H1 (cell line): ENCODE measurements around the gene MYMX. TPM values are rescaled to one million over a fixed set of nuclear protein-coding genes. Genes with fewer than 3 reads are reported as not detected.
A peak's percentile ranks its signal among the peaks of the same experiment; 100 is the strongest.

Experiments
- CTCF ChIA-PET: fragments of 300-600 bp; sonication (Branson Sonifier 250); formaldehyde crosslinking; loops from one replicate; lab custom pipeline; 2021; ENCODE audit not compliant: partially characterized antibody; lab: Charles Lee
- POLR2A ChIA-PET: fragments of 300-600 bp; sonication (Branson Sonifier 250); formaldehyde crosslinking; loops from one replicate; lab custom pipeline; 2021; ENCODE audit warnings: inconsistent platforms; ENCODE audit not compliant: partially characterized antibody; lab: Charles Lee
- DNase-seq, 2 experiments: peaks; one replicate each; pipeline versions ENCODE4 v3.0.0 to v3.0.0-alpha.2; 2010 to 2022; ENCODE audit warnings: low spot score in 2 of 2, low read depth in 1 of 2, mixed read lengths in 1 of 2
- FAIRE-seq: peaks from 2 replicates; lab custom pipeline; 2011; peaks lifted over from hg19 to GRCh38; lab: Jason Lieb, UNC
- H2AFZ ChIP-seq: 2 replicates; pipeline ENCODE4 v1.8.1; 2012; ENCODE audit warnings: low read length, inconsistent platforms
- H2AK5ac ChIP-seq: 2 replicates; pipeline ENCODE4 v1.6.1; 2013; ENCODE audit warnings: low read depth, low read length
- H2BK120ac ChIP-seq: replicated peaks from 2 replicates; pipeline ENCODE3; 2013; ENCODE audit warnings: low read depth, low read length, inconsistent platforms
- H2BK12ac ChIP-seq: 2 replicates; pipeline ENCODE4 v1.6.1; 2013; ENCODE audit warnings: low read depth, low read length
- H2BK15ac ChIP-seq: 2 replicates; pipeline ENCODE4 v1.6.1; 2013; ENCODE audit warnings: low read length
- H2BK20ac ChIP-seq: 2 replicates; pipeline ENCODE4 v1.6.1; 2013; ENCODE audit warnings: low read length
- H2BK5ac ChIP-seq: 2 replicates; pipeline ENCODE4 v1.6.1; 2013; ENCODE audit warnings: low read depth, low read length
- H3K14ac ChIP-seq: 2 replicates; pipeline ENCODE4 v1.6.1; 2013; ENCODE audit warnings: inconsistent platforms; ENCODE audit not compliant: insufficient read length
- H3K18ac ChIP-seq: 2 replicates; pipeline ENCODE4 v1.6.1; 2013; ENCODE audit warnings: low read length; ENCODE audit errors: extremely low read depth
- H3K23ac ChIP-seq: 2 replicates; pipeline ENCODE4 v1.6.1; 2013; ENCODE audit warnings: inconsistent platforms; ENCODE audit not compliant: insufficient read length
- H3K23me2 ChIP-seq: 2 replicates; pipeline ENCODE4 v1.6.1; 2013; ENCODE audit warnings: low read depth, low read length
- H3K27ac ChIP-seq: 2 replicates; pipeline ENCODE4 v1.6.1; 2011; ENCODE audit warnings: low read depth, low read length, inconsistent platforms
- H3K27me3 ChIP-seq, 4 experiments: replicated peaks in 1 of 4; 1 replicate in 1 of 4; 2 replicates in 3 of 4; pipeline versions ENCODE4 v1.6.1 to v1.8.1; 2011 to 2013; ENCODE audit warnings: low read length in 3 of 4, mild to moderate bottlenecking in 3 of 4, inconsistent platforms in 2 of 4, mixed read lengths in 2 of 4, moderate library complexity in 1 of 4; ENCODE audit not compliant: control insufficient read depth in 3 of 4, insufficient read depth in 3 of 4; ENCODE audit errors: extremely low read depth in 1 of 4
- H3K36me3 ChIP-seq, 4 experiments: 2 replicates each; pipeline versions ENCODE4 v1.6.1 to v1.8.1; 2011 to 2013; ENCODE audit warnings: mild to moderate bottlenecking in 4 of 4, low read length in 3 of 4, moderate library complexity in 2 of 4, control low read depth in 1 of 4, inconsistent platforms in 1 of 4; ENCODE audit not compliant: insufficient read depth in 4 of 4, control insufficient read depth in 2 of 4
- H3K4ac ChIP-seq: replicated peaks from 2 replicates; pipeline ENCODE3; 2013; ENCODE audit warnings: low read length, low read depth, mixed read lengths, inconsistent platforms; ENCODE audit not compliant: insufficient read length
- H3K4me1 ChIP-seq, 4 experiments: replicated peaks in 1 of 4; 1 replicate in 1 of 4; 2 replicates in 3 of 4; pipeline versions ENCODE4 v1.6.1 to v1.8.1; 2011 to 2013; ENCODE audit warnings: low read length in 3 of 4, inconsistent platforms in 2 of 4, mixed read lengths in 1 of 4; ENCODE audit not compliant: insufficient read depth in 4 of 4, control insufficient read depth in 3 of 4
- H3K4me2 ChIP-seq, 2 experiments: 2 replicates each; pipeline versions ENCODE4 v1.6.1 to v1.8.1; 2011 to 2013; ENCODE audit warnings: low read depth in 2 of 2, low read length in 2 of 2, control low read depth in 1 of 2, inconsistent platforms in 1 of 2, mild to moderate bottlenecking in 1 of 2; ENCODE audit not compliant: insufficient read depth in 1 of 2
- H3K4me3 ChIP-seq, 4 experiments: fragments of 200-600, 300-600 bp in 1 of 4; sonication (generic), shearing (Covaris generic), sonication (Bioruptor Twin) in 1 of 4; 2 replicates each; pipeline versions ENCODE4 v1.5.1 to v1.8.1; 2011 to 2016; ENCODE audit warnings: low read length in 4 of 4, low read depth in 3 of 4, control low read depth in 2 of 4, inconsistent platforms in 2 of 4, mild to moderate bottlenecking in 2 of 4, mixed read lengths in 1 of 4, moderate library complexity in 1 of 4; ENCODE audit not compliant: insufficient read depth in 2 of 4; ENCODE audit errors: extremely low read depth in 1 of 4
- H3K56ac ChIP-seq: replicated peaks from 2 replicates; pipeline ENCODE3; 2013; ENCODE audit warnings: low read depth, mild to moderate bottlenecking, mixed read lengths, low read length, inconsistent platforms; ENCODE audit not compliant: insufficient read length
- H3K79me1 ChIP-seq: 2 replicates; pipeline ENCODE4 v1.6.1; 2013; ENCODE audit warnings: low read depth, low read length, control low read depth
- H3K79me2 ChIP-seq, 2 experiments: 2 replicates each; pipeline versions ENCODE4 v1.6.1 to v1.8.1; 2012 to 2013; ENCODE audit warnings: low read length in 2 of 2, mild to moderate bottlenecking in 2 of 2, inconsistent platforms in 1 of 2; ENCODE audit not compliant: insufficient read depth in 2 of 2, control insufficient read depth in 1 of 2
- H3K9ac ChIP-seq, 4 experiments: replicated peaks in 1 of 4; 1 replicate in 1 of 4; 2 replicates in 3 of 4; pipeline versions ENCODE4 v1.6.1 to v1.8.1; 2011 to 2013; ENCODE audit warnings: low read depth in 3 of 4, low read length in 3 of 4, control low read depth in 2 of 4, mild to moderate bottlenecking in 2 of 4, moderate library complexity in 2 of 4, inconsistent platforms in 1 of 4; ENCODE audit errors: extremely low read depth in 1 of 4
- H3K9me3 ChIP-seq, 2 experiments: 2 replicates each; pipeline versions ENCODE4 v1.6.1 to v1.8.1; 2012 to 2013; ENCODE audit warnings: mild to moderate bottlenecking in 2 of 2, moderate library complexity in 2 of 2, control low read depth in 1 of 2, inconsistent platforms in 1 of 2, low read depth in 1 of 2, low read length in 1 of 2, mixed read lengths in 1 of 2; ENCODE audit not compliant: insufficient read depth in 2 of 2
- H4K20me1 ChIP-seq, 2 experiments: replicated peaks in 1 of 2; 2 replicates each; pipeline versions ENCODE3 to v1.8.1; 2011 to 2013; ENCODE audit warnings: inconsistent platforms in 2 of 2, low read length in 2 of 2, mild to moderate bottlenecking in 1 of 2; ENCODE audit not compliant: insufficient read depth in 2 of 2, control insufficient read depth in 1 of 2
- H4K5ac ChIP-seq: 2 replicates; pipeline ENCODE4 v1.6.1; 2013; ENCODE audit warnings: low read length, low read depth, mixed read lengths, inconsistent platforms; ENCODE audit not compliant: insufficient read length
- H4K8ac ChIP-seq: 2 replicates; pipeline ENCODE4 v1.8.0; 2013; ENCODE audit warnings: mild to moderate bottlenecking, moderate library complexity, low read length, inconsistent platforms; ENCODE audit not compliant: insufficient read depth; ENCODE audit errors: extremely low read depth
- H4K91ac ChIP-seq: replicated peaks from 2 replicates; pipeline ENCODE3; 2013; ENCODE audit warnings: low read length, mixed read lengths, inconsistent platforms; ENCODE audit not compliant: insufficient read length
- GTF2F1 ChIP-seq: IDR thresholded peaks from 2 replicates; pipeline ENCODE4 v1.6.1; 2012; ENCODE audit warnings: low read depth, low read length, improper control_type of control experiment, borderline replicate concordance
- KDM1A ChIP-seq: fragments of 200-600, 300-600 bp; sonication (generic); IDR thresholded peaks from 2 replicates; pipeline ENCODE4 v1.7.1; 2016; ENCODE audit warnings: mild to moderate bottlenecking, low read length, borderline replicate concordance
- NANOG ChIP-seq: IDR thresholded peaks from 2 replicates; pipeline ENCODE4 v1.6.1; 2011; ENCODE audit warnings: low read length, low read depth, mild to moderate bottlenecking, inconsistent platforms; ENCODE audit not compliant: insufficient read depth, poor library complexity, severe bottlenecking
- POU5F1 ChIP-seq: IDR thresholded peaks from 2 replicates; pipeline ENCODE4 v1.6.1; 2011; ENCODE audit warnings: low read depth, mild to moderate bottlenecking, low read length, moderate library complexity
- RBBP5 ChIP-seq: IDR thresholded peaks from 2 replicates; pipeline ENCODE4 v1.7.1; 2012; ENCODE audit warnings: low read depth, mild to moderate bottlenecking, inconsistent platforms, low read length, moderate library complexity, borderline replicate concordance
- RFX5 ChIP-seq: IDR thresholded peaks from 2 replicates; pipeline ENCODE4 v1.6.1; 2011; ENCODE audit warnings: low read depth, low read length, improper control_type of control experiment, borderline replicate concordance
- RNF2 ChIP-seq: fragments of 200-900, 300-1000 bp; sonication (generic); IDR thresholded peaks from 2 replicates; pipeline ENCODE4 v1.7.1; 2016; ENCODE audit warnings: borderline replicate concordance, low read depth, mild to moderate bottlenecking, antibody characterized with exemption, low read length; ENCODE audit not compliant: poor library complexity, severe bottlenecking; ENCODE audit errors: missing control alignments
- ZNF274 ChIP-seq: IDR thresholded peaks from 2 replicates; pipeline ENCODE4 v1.7.0; 2012; ENCODE audit warnings: low read length, borderline replicate concordance; ENCODE audit errors: extremely low read depth
- WGBS, 2 experiments: shearing (Covaris generic) in 1 of 2; methylation state at CpG; one replicate each; pipeline versions ENCODE4 v1.1.6 to v1.1.7; 2013 to 2015; ENCODE audit warnings: low lambda C conversion rate in 2 of 2, mixed read lengths in 2 of 2, inconsistent platforms in 1 of 2, low coverage in 1 of 2, missing lambda C conversion rate in 1 of 2; ENCODE audit not compliant: insufficient replicate concordance in 2 of 2, insufficient coverage in 1 of 2, insufficient read length in 1 of 2; ENCODE audit errors: extremely low coverage in 1 of 2, missing lambda C conversion rate in 1 of 2; 5-methylcytosine and 5-hydroxymethylcytosine counted together
- polyA plus RNA-seq, 7 experiments: library from polyadenylated mRNA; depleted of rRNA in 3 of 7; stranded (reverse) in 5 of 7; unstranded in 2 of 7; fragments of >200 nt in 5 of 7; fragments of 200-250 nt in 2 of 7; gene quantifications; 1 replicate in 5 of 7; 2 replicates in 1 of 7; 4 replicates in 1 of 7; pipeline versions ENCODE4 v1.2.1 to v1.2.3, GENCODE V29; 2011 to 2013; ENCODE audit warnings: missing spikeins in 2 of 7, mixed read lengths in 2 of 7
- total RNA-seq: library from RNA; stranded (reverse); fragmentation: NEBNext Ultra II Directional; extraction: Animal tissue kit (Norgen Biotek cat#: 25700); gene quantifications from 2 replicates; pipeline ENCODE4 v1.2.1, GENCODE V29; 2021
- TF ChIP-seq, protein P1 (sequence below): IDR thresholded peaks from 2 replicates; pipeline ENCODE4 v1.6.1; 2012; ENCODE audit warnings: inconsistent platforms

The MYMX gene
- total and polyA plus RNA-seq, 2 of the 8 experiments (the other 6 are each of a cell fraction or from before 2014, with no cell fraction given): 4.7 to 6.9 TPM

DNA sequence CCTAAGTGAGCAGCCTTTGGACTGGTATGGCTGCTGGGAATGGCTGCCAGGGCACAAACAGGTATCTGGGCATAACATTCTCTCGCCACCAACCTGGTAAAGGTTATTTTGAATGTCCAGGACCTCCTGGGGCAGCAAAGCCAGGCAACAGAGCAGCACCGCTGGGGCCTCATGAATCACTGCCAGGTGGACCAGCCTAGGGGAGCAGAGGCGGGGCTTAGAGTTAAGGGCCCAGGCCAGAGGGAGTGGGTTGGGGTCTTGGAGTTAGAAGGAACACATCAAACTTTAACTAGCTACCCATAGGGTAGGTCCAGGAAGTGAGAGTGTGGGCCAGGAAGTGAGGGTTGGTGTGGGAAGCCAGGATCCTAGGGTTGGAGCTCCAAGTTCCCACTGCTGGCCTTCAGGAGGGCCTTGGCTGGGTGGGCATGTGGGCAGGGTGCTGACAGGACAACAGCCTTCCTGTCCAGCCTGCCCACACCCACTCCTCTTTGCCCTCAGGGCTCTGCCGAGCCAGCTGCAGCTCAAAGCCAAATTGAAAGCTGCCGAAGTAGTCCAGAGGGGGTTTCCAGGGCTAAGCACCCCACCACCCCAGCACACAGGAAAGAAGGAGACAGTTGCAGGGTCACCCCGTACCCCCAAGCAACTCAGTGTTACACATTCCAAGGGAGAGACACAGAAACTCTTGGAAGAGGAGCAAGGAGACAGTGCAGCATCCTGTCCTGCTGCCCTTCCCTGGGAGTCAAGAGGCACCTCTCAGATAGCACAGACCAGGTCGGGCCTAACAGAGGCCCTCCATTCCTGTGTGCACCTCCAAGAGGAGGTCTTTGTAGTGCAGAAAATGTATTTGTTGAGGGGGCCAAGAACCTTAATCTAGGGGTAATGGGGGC is 46.0 kb downstream of the MYMX start:
- H3K4ac ChIP-seq: no peak overlapping the region
- H4K5ac ChIP-seq: no peak overlapping the region
- no peak overlapping the region for H3K23ac ChIP-seq
- ChIA-PET CTCF (interaction anchor here (0.7 to 19.0 kb wide), 14 partner anchors 8 to 167 kb away, joined by 3 to 330 read pairs (median 4); partner anchors contain the start of genes AARS2 and HSP90AB1), POLR2A (interaction anchor here (0.6 to 15.1 kb wide), 8 partner anchors 8 to 676 kb away, joined by 3 to 581 read pairs (median 5); partner anchors contain the start of genes HSP90AB1, SLC35B2 and TMEM151B)
- no peak overlapping the region for H3K56ac ChIP-seq
- H4K91ac ChIP-seq: no peak overlapping the region
- no peak overlapping the region for H2BK120ac ChIP-seq
- no peak overlapping the region; the same call in 1 of the 2 replicates for H2BK15ac ChIP-seq
- H3K14ac ChIP-seq: no peak overlapping the region
- H4K8ac ChIP-seq: no peak overlapping the region
- no peak overlapping the region for H2AFZ ChIP-seq
- WGBS, 2 experiments: 77% methylated on average over 7 of the region's 7 CpGs; no CpG with 5 or more reads in 1 of the 2 experiments
- peak overlapping the region in 3 of 4 experiments; percentile 10 to 80 (median 19); a peak in 4 of 8 replicates for H3K4me3 ChIP-seq
- H3K27me3 ChIP-seq: no peaks in the 10 kb centered on the region; a peak in 1 of 7 replicates
- H3K18ac ChIP-seq: no peak overlapping the region
- H2BK5ac ChIP-seq: peak overlapping the region; percentile 60; the same call in 1 of the 2 replicates
- H2BK20ac ChIP-seq: no peak overlapping the region
- H3K79me2 ChIP-seq: peaks cover 0 to 10% of the 10 kb centered on the region in 2 experiments; a peak in 1 of 4 replicates
- peaks cover 1 to 5% of the 10 kb centered on the region in 2 experiments for H4K20me1 ChIP-seq
- H3K4me2 ChIP-seq: peak overlapping the region; percentile 50 to 91
- peak overlapping the region; percentile 22; the same call in 1 of the 2 replicates for H3K27ac ChIP-seq
- DNase-seq (no peak), FAIRE-seq (no peak)
- H3K9me3 ChIP-seq: no peaks in the 10 kb centered on the region
- peaks cover 9% of the 10 kb centered on the region for H3K23me2 ChIP-seq
- H2BK12ac ChIP-seq: no peak overlapping the region
- 0 out of 2 replicates have a peak overlapping the region, but pooled peaks have one; percentile 42 for H2AK5ac ChIP-seq
- H3K9ac ChIP-seq: peak overlapping the region in 2 of 4 experiments; percentile 20 to 30; a peak in 2 of 7 replicates
- peaks cover 6 to 33% (median 16%) of the 10 kb centered on the region in 4 experiments for H3K4me1 ChIP-seq
- peaks cover 7% of the 10 kb centered on the region; the same call in 1 of the 2 replicates for H3K79me1 ChIP-seq
- peaks cover 3 to 10% (median 7%) of the 10 kb centered on the region in 4 experiments; a peak in 4 of 8 replicates for H3K36me3 ChIP-seq
- TF ChIP-seq NANOG (no peak), RBBP5 (no peak), KDM1A (no peak), RNF2 (no peak), RFX5 (no peak), GTF2F1 (no peak), POU5F1 (no peak), ZNF274 (no peak)
- TF ChIP-seq, protein P1, sequence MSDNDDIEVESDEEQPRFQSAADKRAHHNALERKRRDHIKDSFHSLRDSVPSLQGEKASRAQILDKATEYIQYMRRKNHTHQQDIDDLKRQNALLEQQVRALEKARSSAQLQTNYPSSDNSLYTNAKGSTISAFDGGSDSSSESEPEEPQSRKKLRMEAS: no peak
